ENCODE measurements around the gene MAP4K4.

MAP4K4 gene

DNA sequence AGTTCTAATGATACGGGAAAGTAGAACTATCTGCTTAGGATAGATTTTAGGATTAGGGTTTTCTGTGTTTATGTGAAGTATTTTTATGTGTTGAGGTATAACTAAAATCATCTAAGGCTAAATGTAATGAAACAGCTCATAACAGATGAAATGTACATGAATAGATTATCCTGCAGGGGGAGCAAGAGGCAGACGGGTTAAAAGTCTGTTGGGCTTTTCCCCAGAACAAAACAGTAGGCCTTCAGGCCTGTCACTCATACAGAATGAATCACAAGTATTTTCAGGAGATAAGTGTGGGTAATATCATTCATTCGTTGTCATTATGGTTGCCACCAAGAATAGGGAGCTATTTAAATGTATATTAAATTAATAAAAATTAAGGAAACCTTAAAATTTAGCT, 186.4 kb downstream of the MAP4K4 start:
- DNase-seq (ENCODE audit: low read depth): peak; percentile 77
- peak; percentile 66 for TF ChIP-seq CTCF (conservative IDR thresholded peaks at IDR 0.05; ENCODE audit: control insufficient read depth, insufficient read depth, low read depth, low read length)

GRCh38 chr2:101884423-101884822, 186.9 kb downstream of the MAP4K4 start:
- no peak for TF ChIP-seq CTCF (conservative IDR thresholded peaks at IDR 0.05; ENCODE audit: control insufficient read depth, insufficient read depth, low read depth, low read length)
- no peak overlapping the region for H3K4me3 ChIP-seq (ENCODE audit: control insufficient read depth, low read depth, low read length)
- no peak for DNase-seq (ENCODE audit: low read depth)

More for the DNA sequence above, 186.4 kb downstream of the MAP4K4 start:
- no peak overlapping the region for H3K4me3 ChIP-seq (ENCODE audit: control insufficient read depth, low read depth, low read length)

DNA sequence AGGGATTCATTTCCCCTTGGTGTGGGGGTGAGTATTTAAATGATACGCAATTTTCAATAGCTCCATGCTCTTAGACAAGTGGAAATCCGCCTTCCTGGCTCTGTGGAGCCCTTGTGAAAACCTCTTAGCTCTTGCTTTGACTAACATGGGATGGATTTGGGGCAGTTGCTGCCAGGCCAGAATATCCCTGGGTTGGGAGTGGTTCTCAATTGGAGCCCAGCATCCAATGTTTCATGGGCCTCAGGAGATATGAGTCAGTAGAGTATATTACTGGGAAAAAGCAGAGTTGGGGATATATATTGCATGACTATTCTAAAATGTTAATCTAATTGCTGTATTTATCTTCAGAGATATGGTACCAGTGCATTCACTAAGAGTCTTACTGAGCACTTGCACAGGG, 189.8 kb downstream of the MAP4K4 start:
- TF ChIP-seq CTCF (conservative IDR thresholded peaks at IDR 0.05; ENCODE audit: control insufficient read depth, insufficient read depth, low read depth, low read length): no peak
- peak; percentile 64 for DNase-seq (ENCODE audit: low read depth)

DNA sequence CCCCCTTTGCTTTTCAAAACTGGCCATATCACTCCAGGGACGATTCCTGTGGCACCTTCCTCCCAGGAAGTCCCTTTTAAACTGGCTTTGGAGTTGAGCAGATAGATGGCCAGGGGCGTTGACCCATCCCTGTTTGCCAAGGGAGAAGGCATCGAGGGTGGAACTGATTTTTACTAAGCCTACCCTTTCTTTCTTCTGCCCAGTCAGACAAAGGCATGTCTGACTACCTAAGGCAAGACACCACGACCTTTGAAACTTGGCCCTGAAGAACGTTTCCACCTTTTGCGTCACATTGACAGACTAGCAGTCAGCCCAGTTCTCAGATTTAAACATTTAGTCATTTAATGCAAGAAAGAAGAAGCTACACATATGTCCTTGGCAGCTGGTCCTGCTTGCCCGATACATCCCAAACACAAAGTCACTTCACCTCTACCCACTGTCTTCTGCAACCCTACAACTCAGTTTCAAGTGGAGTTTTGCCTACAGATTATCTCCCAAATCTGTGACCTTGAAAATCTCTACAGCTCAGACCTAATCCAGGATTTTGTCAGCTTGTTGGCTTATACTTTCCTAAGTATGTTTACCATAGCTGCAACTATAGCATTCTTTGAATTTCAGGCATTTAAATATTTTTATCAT, 192.1 kb downstream of the MAP4K4 start:
- H3K4me3 ChIP-seq (ENCODE audit: control insufficient read depth, low read depth, low read length): no peak overlapping the region
- no peak for TF ChIP-seq CTCF (conservative IDR thresholded peaks at IDR 0.05; ENCODE audit: control insufficient read depth, insufficient read depth, low read depth, low read length)
- DNase-seq (ENCODE audit: low read depth): no peak

More for the DNA sequence above, 189.8 kb downstream of the MAP4K4 start:
- H3K4me3 ChIP-seq (ENCODE audit: control insufficient read depth, low read depth, low read length): no peak overlapping the region

GRCh38 chr2:101892377-101892776, 194.9 kb downstream of the MAP4K4 start:
- DNase-seq (ENCODE audit: low read depth): no peak
- no peak overlapping the region for H3K4me3 ChIP-seq (ENCODE audit: control insufficient read depth, low read depth, low read length)
- TF ChIP-seq CTCF (conservative IDR thresholded peaks at IDR 0.05; ENCODE audit: control insufficient read depth, insufficient read depth, low read depth, low read length): no peak

DNA sequence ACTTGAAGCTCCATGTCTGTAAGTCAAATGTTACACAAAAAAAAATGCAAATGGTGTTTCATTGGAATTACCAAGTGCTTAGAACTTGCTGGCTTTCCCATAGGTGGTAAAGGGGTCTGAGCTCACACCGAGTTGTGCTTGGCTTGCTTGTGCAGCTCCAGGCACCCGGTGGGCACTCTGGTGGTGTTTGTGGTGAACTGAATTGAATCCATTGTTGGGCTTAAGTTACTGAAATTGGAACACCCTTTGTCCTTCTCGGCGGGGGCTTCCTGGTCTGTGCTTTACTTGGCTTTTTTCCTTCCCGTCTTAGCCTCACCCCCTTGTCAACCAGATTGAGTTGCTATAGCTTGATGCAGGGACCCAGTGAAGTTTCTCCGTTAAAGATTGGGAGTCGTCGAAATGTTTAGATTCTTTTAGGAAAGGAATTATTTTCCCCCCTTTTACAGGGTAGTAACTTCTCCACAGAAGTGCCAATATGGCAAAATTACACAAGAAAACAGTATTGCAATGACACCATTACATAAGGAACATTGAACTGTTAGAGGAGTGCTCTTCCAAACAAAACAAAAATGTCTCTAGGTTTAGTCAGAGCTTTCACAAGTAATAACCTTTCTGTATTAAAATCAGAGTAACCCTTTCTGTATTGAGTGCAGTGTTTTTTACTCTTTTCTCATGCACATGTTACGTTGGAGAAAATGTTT, 196.3 kb downstream of the MAP4K4 start:
- TF ChIP-seq CTCF (conservative IDR thresholded peaks at IDR 0.05; ENCODE audit: control insufficient read depth, insufficient read depth, low read depth, low read length): no peak

More for the DNA sequence above, 196.3 kb downstream of the MAP4K4 start:
- no peak overlapping the region for H3K4me3 ChIP-seq (ENCODE audit: control insufficient read depth, low read depth, low read length)
- DNase-seq (ENCODE audit: low read depth): no peak

Data from fibroblast of mammary gland (primary cell).